Endothelial cell of umbilical vein (primary cell): Measurements from ENCODE around the gene ATP9B. TPM values are rescaled to one million over a fixed set of nuclear protein-coding genes. Genes with fewer than 3 reads are reported as not detected.

Experiments
- BruUV-seq: library from RNA; stranded (reverse); fragments of 400-500 nt; replicated peaks from 2 replicates; lab custom pipeline; 2021; lab: Mats Ljungman, UMichigan
- CTCF ChIA-PET: fragments of 300-600, 350-600 bp; sonication (Branson Sonifier 250); formaldehyde crosslinking; loops from one replicate; lab custom pipeline; 2021; ENCODE audit warnings: antibody characterized with exemption, inconsistent platforms; lab: Charles Lee
- POLR2A ChIA-PET: fragments of 300-600, 350-600 bp; sonication (Branson Sonifier 250); formaldehyde crosslinking; loops from one replicate; lab custom pipeline; 2021; ENCODE audit warnings: antibody characterized with exemption, inconsistent platforms; lab: Charles Lee
- DNase-seq: peaks from one replicate; pipeline ENCODE4 v3.0.0-alpha.2; 2011; ENCODE audit warnings: low read depth, low spot score
- FAIRE-seq: peaks from 2 replicates; lab custom pipeline; 2011; peaks lifted over from hg19 to GRCh38; lab: Jason Lieb, UNC
- H2AFZ ChIP-seq: 2 replicates; pipeline ENCODE4 v1.6.0; 2012; ENCODE audit warnings: low read depth, low read length, control low read depth, inconsistent platforms
- H3K27ac ChIP-seq: 2 replicates; pipeline ENCODE4 v1.5.1; 2011; ENCODE audit warnings: low read depth, mild to moderate bottlenecking, control low read depth, low read length, moderate library complexity; ENCODE audit not compliant: insufficient read depth
- H3K27me3 ChIP-seq, 2 experiments: 2 replicates each; pipeline versions ENCODE4 v1.6.0 to v1.6.1; 2011; ENCODE audit warnings: low read length in 2 of 2, mixed read lengths in 1 of 2; ENCODE audit not compliant: control insufficient read depth in 2 of 2, insufficient read depth in 2 of 2
- H3K36me3 ChIP-seq, 2 experiments: 2 replicates in 1 of 2; 3 replicates in 1 of 2; pipeline ENCODE4 v1.5.1; 2011; ENCODE audit warnings: low read length in 2 of 2, mild to moderate bottlenecking in 1 of 2, moderate library complexity in 1 of 2; ENCODE audit not compliant: control insufficient read depth in 2 of 2, insufficient read depth in 2 of 2; ENCODE audit errors: extremely low read depth in 1 of 2
- H3K4me1 ChIP-seq: 3 replicates; pipeline ENCODE4 v1.5.1; 2011; ENCODE audit warnings: mild to moderate bottlenecking, low read length; ENCODE audit not compliant: control insufficient read depth, insufficient read depth; ENCODE audit errors: extremely low read depth
- H3K4me2 ChIP-seq: 2 replicates; pipeline ENCODE4 v1.6.1; 2011; ENCODE audit warnings: low read length, control low read depth, mixed read lengths; ENCODE audit not compliant: insufficient read depth
- H3K4me3 ChIP-seq, 3 experiments: fragments of 200-600 bp in 1 of 3; sonication (generic), shearing (Covaris generic) in 1 of 3; replicated peaks in 1 of 3; 2 replicates each; pipeline ENCODE4 v1.5.1; 2011 to 2016; ENCODE audit warnings: control low read depth in 3 of 3, low read length in 3 of 3, mild to moderate bottlenecking in 2 of 3, inconsistent platforms in 1 of 3, low read depth in 1 of 3, moderate library complexity in 1 of 3; ENCODE audit not compliant: insufficient read depth in 1 of 3
- H3K79me2 ChIP-seq: 2 replicates; pipeline ENCODE4 v1.6.0; 2012; ENCODE audit warnings: low read length, inconsistent platforms; ENCODE audit not compliant: control insufficient read depth, insufficient read depth
- H3K9ac ChIP-seq: replicated peaks from 2 replicates; pipeline ENCODE3; 2011; ENCODE audit warnings: low read length, control low read depth; ENCODE audit not compliant: insufficient read depth; ENCODE audit errors: extremely low read depth
- H3K9me1 ChIP-seq: replicated peaks from 3 replicates; pipeline ENCODE4 v1.6.0; 2011; ENCODE audit warnings: mild to moderate bottlenecking, low read length; ENCODE audit not compliant: control insufficient read depth, insufficient read depth; ENCODE audit errors: extremely low read depth
- H3K9me3 ChIP-seq: replicated peaks from 2 replicates; pipeline ENCODE4 v1.5.1; 2012; ENCODE audit warnings: low read length, inconsistent platforms; ENCODE audit not compliant: control insufficient read depth, insufficient read depth
- H4K20me1 ChIP-seq: replicated peaks from 2 replicates; pipeline ENCODE3; 2011; ENCODE audit warnings: mild to moderate bottlenecking, low read length; ENCODE audit not compliant: control insufficient read depth, insufficient read depth; ENCODE audit errors: extremely low read depth
- EZH2 ChIP-seq: IDR thresholded peaks from 2 replicates; pipeline ENCODE4 v1.6.1; 2012; ENCODE audit warnings: borderline replicate concordance, low read depth, mild to moderate bottlenecking, moderate library complexity, low read length, inconsistent platforms; ENCODE audit not compliant: severe bottlenecking
- FOS ChIP-seq: IDR thresholded peaks from 2 replicates; pipeline ENCODE4 v1.6.1; 2011; ENCODE audit warnings: mild to moderate bottlenecking, low read length, moderate library complexity, borderline replicate concordance; ENCODE audit not compliant: insufficient read depth
- GATA2 ChIP-seq: IDR thresholded peaks from 2 replicates; pipeline ENCODE4 v1.7.0; 2011; ENCODE audit warnings: low read depth, mild to moderate bottlenecking, moderate library complexity, mixed read lengths, low read length; ENCODE audit not compliant: insufficient read length, insufficient read depth
- JUN ChIP-seq: IDR thresholded peaks from 2 replicates; pipeline ENCODE4 v1.6.1; 2011; ENCODE audit warnings: borderline replicate concordance, low read depth; ENCODE audit not compliant: insufficient read length, insufficient read depth
- MYC ChIP-seq: IDR thresholded peaks from one replicate; pipeline ENCODE4 v1.6.1; 2011; ENCODE audit warnings: mild to moderate bottlenecking, low read depth, low read length
- POLR2A ChIP-seq: IDR thresholded peaks from 2 replicates; pipeline ENCODE4 v1.6.1; 2012; ENCODE audit warnings: low read depth, mild to moderate bottlenecking, control low read depth, low read length
- POLR2AphosphoS5 ChIP-seq: IDR thresholded peaks from 2 replicates; pipeline ENCODE4 v1.6.1; 2012; ENCODE audit warnings: low read depth, mild to moderate bottlenecking, control low read depth, low read length, moderate library complexity; ENCODE audit not compliant: insufficient read depth
- dilution Hi-C: fragments of 300-500 bp; cut with MboI; formaldehyde crosslinking; loops from one replicate; pipeline ENCODE4 v1.15.0; 2019; ENCODE audit warnings: low sequenced_read_pairs; ENCODE audit not compliant: extremely low pct_ligation_motif_present
- intact Hi-C: fragments of 100-400 bp; cut with micrococcal nuclease; formaldehyde crosslinking; loops from one replicate; pipeline ENCODE4 v1.10.0; 2022
- polyA plus RNA-seq, 4 experiments: library from polyadenylated mRNA; depleted of rRNA in 3 of 4; stranded (reverse) in 3 of 4; unstranded in 1 of 4; fragments of >200 nt; gene quantifications; 2 replicates each; pipeline versions ENCODE4 v1.2.1 to v1.2.3, GENCODE V29; 2011 to 2012; ENCODE audit warnings: missing spikeins in 1 of 4
- total RNA-seq: library from RNA; stranded (reverse); gene quantifications from 2 replicates; pipeline ENCODE4 v1.2.3, GENCODE V29; 2021
- TF ChIP-seq, protein P1 (sequence below): IDR thresholded peaks from 2 replicates; pipeline ENCODE4 v1.6.1; 2011; ENCODE audit not compliant: insufficient read depth, insufficient read length
- TF ChIP-seq, protein P2 (sequence below), 2 donors: IDR thresholded peaks; 1 replicate in 1 of 2; 2 replicates in 1 of 2; pipeline ENCODE4 v1.5.1; 2011; ENCODE audit warnings: low read length in 2 of 2, mild to moderate bottlenecking in 2 of 2, moderate library complexity in 2 of 2, control low read depth in 1 of 2, inconsistent platforms in 1 of 2, low read depth in 1 of 2; ENCODE audit not compliant: insufficient read depth in 1 of 2; ENCODE audit errors: extremely low read depth in 1 of 2

Gene ATP9B
- total and polyA plus RNA-seq, 2 donors (not counting 3 experiments of a cell fraction or from before 2014, with no cell fraction given), result 14.6 to 18.2 TPM

DNA sequence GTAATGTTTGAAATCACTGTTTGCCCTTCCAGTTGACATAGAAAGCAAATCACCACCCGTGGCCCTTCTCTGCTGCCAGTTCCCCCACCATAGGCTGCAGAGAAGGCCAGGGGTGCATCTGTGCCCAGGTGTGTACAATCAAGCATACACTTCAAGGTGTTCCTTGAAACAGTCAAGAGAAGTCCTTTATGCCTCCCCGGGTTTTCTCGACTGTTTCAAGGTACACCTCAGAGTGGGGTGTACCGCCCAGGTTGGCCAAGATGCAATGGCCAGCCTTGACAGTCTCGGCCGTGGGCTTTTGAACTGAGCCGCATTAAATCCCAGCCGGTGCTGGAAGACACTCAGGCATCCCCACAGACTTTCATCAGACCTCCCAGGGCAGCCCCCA, 21.0 kb upstream of the ATP9B start:
- H4K20me1 ChIP-seq, result no peaks in the 10 kb centered on the region
- no peak overlapping the region for H3K4me3 ChIP-seq
- H3K36me3 ChIP-seq, result no peaks in the 10 kb centered on the region
- no peak overlapping the region for H2AFZ ChIP-seq
- no peak overlapping the region for H3K9ac ChIP-seq
- H3K9me1 ChIP-seq, result no peaks in the 10 kb centered on the region
- no peak overlapping the region for H3K4me2 ChIP-seq
- TF ChIP-seq FOS (no peak), JUN (no peak), POLR2AphosphoS5 (no peak), GATA2 (no peak), EZH2 (no peak), MYC (no peak), POLR2A (no peak)
- TF ChIP-seq, protein P1, sequence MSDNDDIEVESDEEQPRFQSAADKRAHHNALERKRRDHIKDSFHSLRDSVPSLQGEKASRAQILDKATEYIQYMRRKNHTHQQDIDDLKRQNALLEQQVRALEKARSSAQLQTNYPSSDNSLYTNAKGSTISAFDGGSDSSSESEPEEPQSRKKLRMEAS, result no peak
- TF ChIP-seq, protein P2, sequence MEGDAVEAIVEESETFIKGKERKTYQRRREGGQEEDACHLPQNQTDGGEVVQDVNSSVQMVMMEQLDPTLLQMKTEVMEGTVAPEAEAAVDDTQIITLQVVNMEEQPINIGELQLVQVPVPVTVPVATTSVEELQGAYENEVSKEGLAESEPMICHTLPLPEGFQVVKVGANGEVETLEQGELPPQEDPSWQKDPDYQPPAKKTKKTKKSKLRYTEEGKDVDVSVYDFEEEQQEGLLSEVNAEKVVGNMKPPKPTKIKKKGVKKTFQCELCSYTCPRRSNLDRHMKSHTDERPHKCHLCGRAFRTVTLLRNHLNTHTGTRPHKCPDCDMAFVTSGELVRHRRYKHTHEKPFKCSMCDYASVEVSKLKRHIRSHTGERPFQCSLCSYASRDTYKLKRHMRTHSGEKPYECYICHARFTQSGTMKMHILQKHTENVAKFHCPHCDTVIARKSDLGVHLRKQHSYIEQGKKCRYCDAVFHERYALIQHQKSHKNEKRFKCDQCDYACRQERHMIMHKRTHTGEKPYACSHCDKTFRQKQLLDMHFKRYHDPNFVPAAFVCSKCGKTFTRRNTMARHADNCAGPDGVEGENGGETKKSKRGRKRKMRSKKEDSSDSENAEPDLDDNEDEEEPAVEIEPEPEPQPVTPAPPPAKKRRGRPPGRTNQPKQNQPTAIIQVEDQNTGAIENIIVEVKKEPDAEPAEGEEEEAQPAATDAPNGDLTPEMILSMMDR (IDR thresholded peaks at IDR 0.05; ENCODE audit: extremely low read depth in 1 of 2, insufficient read depth in 1 of 2, low read depth in 1 of 2, low read length in 2 of 2), result no peak
- no peaks in the 10 kb centered on the region for H3K79me2 ChIP-seq
- H3K27ac ChIP-seq, result no peak overlapping the region
- intact Hi-C loops (no loop called here), dilution Hi-C loops (no loop called here)
- POLR2A ChIA-PET, result no interaction called here
- CTCF ChIA-PET, result no interaction called here
- H3K4me1 ChIP-seq, result no peaks in the 10 kb centered on the region
- no peaks in the 10 kb centered on the region for H3K27me3 ChIP-seq
- DNase-seq (no peak), FAIRE-seq (no peak)
- no TSS peak for BruUV-seq
- no peaks in the 10 kb centered on the region for H3K9me3 ChIP-seq
